Muscle of leg (tissue), 11 donors: Measurements from ENCODE around the gene EXOC6B. TPM values are rescaled to one million over a fixed set of nuclear protein-coding genes. Genes with fewer than 3 reads are reported as not detected.
"Not testable (repeated sequence)": the region's sequence is repeated elsewhere in the genome, so short reads cannot be mapped to it uniquely, and the experiment has no call there.

Experiments used
- DNase-seq: peaks from one replicate; pipeline ENCODE4 v3.0.0; 2013
- H3K27ac ChIP-seq: one replicate; pipeline ENCODE4 v1.5.1; 2013; ENCODE audit warnings: mild to moderate bottlenecking, low read length, control low read depth
- H3K27me3 ChIP-seq: one replicate; pipeline ENCODE4 v1.6.1; 2013; ENCODE audit warnings: low read length; ENCODE audit not compliant: control insufficient read depth, insufficient read depth
- H3K36me3 ChIP-seq: one replicate; pipeline ENCODE4 v1.6.1; 2013; ENCODE audit warnings: low read length; ENCODE audit not compliant: control insufficient read depth, insufficient read depth
- H3K4me1 ChIP-seq: one replicate; pipeline ENCODE4 v1.6.1; 2013; ENCODE audit warnings: low read length; ENCODE audit not compliant: control insufficient read depth, insufficient read depth
- H3K4me3 ChIP-seq: one replicate; pipeline ENCODE4 v1.5.1; 2013; ENCODE audit warnings: low read length, control low read depth
- H3K9me3 ChIP-seq: replicated peaks from 2 replicates; pipeline ENCODE4 v1.6.1; 2013; ENCODE audit warnings: low read depth, low read length; ENCODE audit not compliant: control insufficient read depth
- WGBS: methylation state at CpG from one replicate; pipeline ENCODE4 v1.1.5; 2013; ENCODE audit warnings: missing lambda C conversion rate; ENCODE audit not compliant: insufficient coverage; 5-methylcytosine and 5-hydroxymethylcytosine counted together
- polyA plus RNA-seq, 8 donors: library from polyadenylated mRNA; unstranded; fragments of 120-200 nt; gene quantifications; one replicate each; pipeline versions ENCODE4 v1.2.1 to v1.2.3, GENCODE V29; 2013; ENCODE audit warnings: inconsistent platforms in 1 of 8, low replicate concordance in 1 of 8; ENCODE audit not compliant: insufficient read length in 8 of 8, insufficient read depth in 1 of 8
- total RNA-seq: library from RNA; stranded (reverse); fragments of 120-200 nt; gene quantifications from one replicate; pipeline ENCODE4 v1.2.4, GENCODE V29; 2013

Gene EXOC6B
- total and polyA plus RNA-seq, 9 donors, result 8.5 to 17.1 (median 10.8) TPM

DNA sequence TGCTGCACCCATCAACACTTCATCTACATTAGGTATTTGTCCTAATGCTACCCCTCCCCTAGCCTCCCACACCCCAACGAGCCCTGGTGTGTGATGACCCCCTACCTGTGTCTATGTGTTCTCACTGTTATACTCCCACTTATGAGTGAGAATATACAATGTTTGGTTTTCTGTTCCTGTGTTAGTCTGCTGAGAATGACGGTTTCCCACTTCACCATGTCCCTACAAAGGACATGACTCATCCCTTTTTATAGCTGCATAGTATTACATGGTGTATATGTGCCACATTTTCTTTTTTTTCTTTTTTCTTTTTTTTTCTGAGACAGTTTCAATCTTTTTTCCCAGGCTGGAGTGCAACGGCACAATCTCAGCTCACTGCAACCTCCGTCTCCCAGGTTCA is 394.1 kb downstream of the EXOC6B start:
- Histone ChIP-seq H3K27ac (no peak overlapping the region), H3K36me3 (no peaks in the 10 kb centered on the region), H3K4me3 (no peak overlapping the region), H3K27me3 (no peaks in the 10 kb centered on the region), H3K9me3 (peaks cover 3% of the 10 kb centered on the region), H3K4me1 (no peaks in the 10 kb centered on the region)
- WGBS, result 100% methylated on average over 1 of the region's 4 CpGs
- no peak for DNase-seq

DNA sequence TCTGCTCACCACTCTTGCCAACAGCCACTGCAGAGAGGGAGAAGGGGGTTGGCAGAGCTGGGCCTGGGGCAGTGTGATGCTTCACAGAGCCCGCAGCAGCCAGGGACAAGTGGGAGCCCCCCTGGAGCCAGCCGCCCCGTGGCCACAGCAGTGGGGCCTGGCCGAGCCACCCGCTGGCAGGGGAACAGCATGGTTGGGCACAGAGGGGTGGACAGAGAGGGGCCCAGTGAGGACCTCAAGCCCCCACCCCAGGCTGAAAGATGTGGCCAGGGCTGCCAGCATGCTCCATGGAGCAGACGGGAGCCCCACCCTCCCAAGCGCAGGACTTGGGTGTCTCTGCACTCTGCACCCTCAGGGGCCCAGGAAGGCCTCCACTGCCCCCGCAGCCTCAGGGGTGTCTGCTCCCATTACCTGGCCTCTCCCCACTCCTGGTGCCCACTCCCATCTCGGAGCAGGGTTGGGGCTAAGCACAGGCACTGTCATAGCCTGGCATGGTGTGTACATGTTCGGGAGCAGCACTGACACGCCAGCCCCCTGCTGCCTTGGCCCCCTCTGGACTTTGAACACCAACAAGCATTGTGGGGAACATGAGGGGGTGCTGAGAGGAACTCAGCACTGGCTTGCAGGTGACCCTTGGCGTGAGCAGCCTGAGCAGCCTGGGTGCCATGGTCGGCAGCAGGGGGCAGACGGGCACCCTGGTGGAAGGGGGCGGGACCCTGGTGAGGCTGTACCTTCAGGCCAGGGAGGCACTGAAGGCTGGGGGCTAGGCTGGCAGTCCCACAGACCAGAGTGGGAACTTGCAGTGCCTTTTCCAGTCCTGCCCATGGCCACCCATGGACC is 398.6 kb downstream of the EXOC6B start:
- H3K27ac ChIP-seq, result no peak overlapping the region
- WGBS, result 95% methylated on average over 13 of the region's 15 CpGs
- no peak overlapping the region for H3K4me3 ChIP-seq
- no peaks in the 10 kb centered on the region for H3K27me3 ChIP-seq
- no peaks in the 10 kb centered on the region for H3K9me3 ChIP-seq
- no peaks in the 10 kb centered on the region for H3K36me3 ChIP-seq
- no peaks in the 10 kb centered on the region for H3K4me1 ChIP-seq
- no peak for DNase-seq

DNA sequence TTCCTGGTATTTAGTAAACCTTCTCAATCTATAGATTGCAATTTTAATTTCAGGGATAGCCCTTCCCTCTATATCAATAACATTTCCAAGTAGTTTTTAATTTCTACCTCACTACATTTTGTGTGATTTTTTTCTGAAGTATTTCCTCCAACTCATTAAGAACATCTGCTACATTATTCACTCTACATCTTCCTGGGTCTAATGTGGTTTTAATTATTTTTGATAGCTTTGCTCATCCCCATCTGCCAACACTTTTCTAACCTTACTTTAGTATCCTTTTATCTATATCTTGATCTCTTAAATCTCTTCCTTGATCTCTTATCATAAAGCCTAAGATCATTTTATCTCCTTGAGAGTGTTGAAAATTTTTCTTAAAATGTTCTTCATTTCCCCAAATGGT is 399.8 kb downstream of the EXOC6B start:
- H3K4me1 ChIP-seq, result no peaks in the 10 kb centered on the region
- no peaks in the 10 kb centered on the region for H3K36me3 ChIP-seq
- DNase-seq, result no peak
- H3K9me3 ChIP-seq, result no peaks in the 10 kb centered on the region
- no peaks in the 10 kb centered on the region for H3K27me3 ChIP-seq
- H3K27ac ChIP-seq, result no peak overlapping the region
- no peak overlapping the region for H3K4me3 ChIP-seq

DNA sequence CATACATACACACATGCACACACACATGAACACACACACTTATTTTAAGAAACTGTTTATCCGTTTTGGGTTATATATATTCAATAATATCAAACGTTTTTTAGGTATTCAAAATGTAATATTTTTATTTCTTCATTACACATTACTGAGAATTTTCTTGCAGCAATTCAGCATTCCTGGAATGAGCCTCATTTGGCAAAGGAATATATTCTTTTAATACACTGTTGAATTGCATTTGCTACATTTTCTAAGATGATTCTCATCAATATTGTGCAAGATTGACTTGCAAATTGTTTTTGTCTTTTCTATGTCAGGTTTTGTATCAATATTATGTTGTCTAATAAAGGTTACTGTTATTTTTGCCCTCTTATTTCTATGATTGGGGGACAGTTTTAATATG is 402.1 kb downstream of the EXOC6B start:
- peaks cover 3% of the 10 kb centered on the region for H3K9me3 ChIP-seq
- no peak overlapping the region for H3K27ac ChIP-seq
- WGBS, result no CpG with 5 or more reads among the region's 2 CpGs
- H3K36me3 ChIP-seq, result no peaks in the 10 kb centered on the region
- DNase-seq, result peak; percentile 59
- H3K27me3 ChIP-seq, result no peaks in the 10 kb centered on the region
- no peak overlapping the region for H3K4me3 ChIP-seq
- no peaks in the 10 kb centered on the region for H3K4me1 ChIP-seq

DNA sequence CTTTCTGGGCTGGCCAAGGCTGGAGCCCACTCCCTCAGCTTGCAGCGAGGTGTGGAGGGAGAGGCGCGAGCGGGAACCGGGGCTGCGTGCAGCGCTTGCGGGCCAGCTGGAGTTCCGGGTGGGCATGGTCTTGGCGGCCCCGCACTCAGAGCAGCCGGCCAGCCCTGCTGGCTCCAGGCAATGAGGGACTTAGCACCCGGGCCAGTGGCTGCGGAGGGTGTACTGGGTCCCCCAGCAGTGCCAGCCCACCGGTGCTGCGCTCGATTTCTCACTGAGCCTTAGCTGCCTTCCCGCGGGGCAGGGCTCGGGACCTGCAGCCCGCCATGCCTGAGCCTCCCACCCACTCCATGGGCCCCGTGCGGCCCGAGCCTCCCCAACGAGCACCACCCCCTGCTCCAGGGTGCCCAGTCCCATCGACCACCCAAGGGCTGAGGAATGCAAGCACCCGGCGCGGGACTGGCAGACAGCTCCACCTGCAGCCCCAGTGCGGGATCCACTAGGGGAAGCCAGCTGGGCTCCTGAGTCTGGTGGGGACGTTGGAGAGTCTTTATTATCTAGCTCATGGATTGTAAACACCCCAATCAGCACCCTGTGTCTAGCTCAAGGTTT is 404.0 kb downstream of the EXOC6B start:
- not testable (repeated sequence) for DNase-seq, H3K36me3 ChIP-seq, H3K9me3 ChIP-seq, H3K27ac ChIP-seq, H3K4me1 ChIP-seq, H3K27me3 ChIP-seq, H3K4me3 ChIP-seq
- WGBS, result 100% methylated on average over 9 of the region's 31 CpGs

DNA sequence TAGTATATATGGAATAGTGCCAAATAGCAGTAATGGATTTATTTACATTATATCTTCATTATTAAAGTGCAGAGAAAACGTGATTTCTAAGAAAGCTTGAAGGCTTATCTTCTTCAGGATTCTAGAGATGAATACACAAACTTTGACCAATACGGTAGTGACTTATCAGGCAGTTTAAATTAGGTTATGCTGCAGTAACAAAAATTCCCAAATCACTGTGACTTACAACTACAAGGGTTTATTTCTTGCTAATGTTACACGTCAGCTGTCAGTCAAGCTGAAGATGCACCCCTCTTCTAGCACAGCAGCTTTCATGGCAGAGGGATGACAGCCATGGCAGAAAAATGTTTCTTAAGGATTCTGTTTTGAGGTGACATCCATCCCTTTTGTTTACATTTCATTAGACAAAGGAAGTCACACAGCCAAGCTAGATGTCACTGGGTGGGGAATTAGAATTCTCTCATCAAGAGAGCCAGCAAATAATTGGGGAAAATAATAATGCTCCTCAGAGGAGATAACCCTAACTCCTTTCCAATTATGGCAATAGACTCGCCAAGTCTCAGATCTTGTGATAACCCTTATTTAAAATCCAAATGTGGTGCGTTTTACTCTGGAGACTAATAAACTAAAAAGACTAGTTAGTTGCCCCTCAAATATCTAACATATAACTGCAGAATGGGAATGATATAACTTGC is 409.9 kb downstream of the EXOC6B start:
- peak; percentile 57 for DNase-seq
- no peaks in the 10 kb centered on the region for H3K36me3 ChIP-seq
- no peaks in the 10 kb centered on the region for H3K4me1 ChIP-seq
- H3K4me3 ChIP-seq, result no peak overlapping the region
- no peaks in the 10 kb centered on the region for H3K27me3 ChIP-seq
- no CpG with 5 or more reads among the region's 5 CpGs for WGBS
- H3K27ac ChIP-seq, result peak overlapping the region; percentile 85
- peaks cover 3% of the 10 kb centered on the region for H3K9me3 ChIP-seq

DNA sequence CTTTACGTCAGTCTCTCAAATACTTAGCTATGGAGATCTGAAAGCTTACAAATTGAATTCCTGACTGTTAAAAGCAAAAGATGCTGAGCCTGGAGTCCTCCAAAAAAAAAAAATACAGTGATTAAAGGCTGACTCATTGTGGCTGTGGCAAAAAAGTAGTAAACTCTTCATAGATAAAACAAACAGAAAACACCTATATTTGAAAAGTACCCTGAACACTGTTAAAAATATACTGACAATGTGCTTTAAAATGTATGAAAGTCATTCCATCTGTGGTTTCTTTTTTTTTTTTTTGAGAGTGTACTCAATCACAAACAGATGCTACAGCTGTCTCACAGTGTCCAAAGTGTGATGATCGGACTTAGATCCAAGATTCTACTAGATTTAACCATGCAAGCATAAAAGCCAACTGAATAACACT is 410.6 kb downstream of the EXOC6B start:
- no CpG with 5 or more reads among the region's 2 CpGs for WGBS
- Histone ChIP-seq H3K4me3 (no peak overlapping the region), H3K27ac (peak overlapping the region; percentile 85), H3K9me3 (peaks cover under 1% of the 10 kb centered on the region), H3K36me3 (no peaks in the 10 kb centered on the region), H3K27me3 (no peaks in the 10 kb centered on the region), H3K4me1 (no peaks in the 10 kb centered on the region)
- peak; percentile 95 for DNase-seq

DNA sequence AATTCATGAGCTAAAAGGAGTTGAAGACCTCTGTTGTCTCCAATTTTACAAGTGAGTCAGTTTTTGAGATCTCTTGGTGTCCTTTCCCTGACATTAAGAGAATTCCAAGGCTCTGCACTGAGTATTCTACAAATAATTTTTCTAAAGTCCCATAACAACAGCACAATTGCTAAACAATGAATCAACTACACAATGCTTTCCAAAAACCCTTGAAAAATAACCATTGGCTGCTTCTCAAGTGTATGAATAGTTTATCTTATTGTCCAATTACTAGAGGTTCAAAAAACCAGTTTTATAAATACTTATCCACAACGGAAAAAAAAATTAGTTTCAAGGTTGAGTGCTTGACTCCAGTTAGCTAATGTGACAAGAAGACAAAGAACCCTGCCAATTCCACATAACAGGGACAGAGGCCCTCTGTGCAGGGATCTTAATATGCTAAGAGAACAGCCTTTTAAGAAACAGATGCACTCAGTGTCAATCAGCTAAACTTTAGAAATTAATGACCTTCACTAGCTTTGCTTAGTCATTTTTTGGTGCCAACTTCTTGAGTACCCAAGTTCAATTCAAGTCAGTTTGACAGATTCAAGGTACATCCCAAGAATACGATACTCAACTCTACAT is 411.6 kb downstream of the EXOC6B start:
- DNase-seq, result peak; percentile 97
- H3K27ac ChIP-seq, result peak overlapping the region; percentile 85
- no peaks in the 10 kb centered on the region for H3K36me3 ChIP-seq
- H3K4me3 ChIP-seq, result no peak overlapping the region
- H3K9me3 ChIP-seq, result no peaks in the 10 kb centered on the region
- whole genome bisulfite sequencing, result no CpG with 5 or more reads among the region's 2 CpGs
- H3K4me1 ChIP-seq, result no peaks in the 10 kb centered on the region
- H3K27me3 ChIP-seq, result no peaks in the 10 kb centered on the region

DNA sequence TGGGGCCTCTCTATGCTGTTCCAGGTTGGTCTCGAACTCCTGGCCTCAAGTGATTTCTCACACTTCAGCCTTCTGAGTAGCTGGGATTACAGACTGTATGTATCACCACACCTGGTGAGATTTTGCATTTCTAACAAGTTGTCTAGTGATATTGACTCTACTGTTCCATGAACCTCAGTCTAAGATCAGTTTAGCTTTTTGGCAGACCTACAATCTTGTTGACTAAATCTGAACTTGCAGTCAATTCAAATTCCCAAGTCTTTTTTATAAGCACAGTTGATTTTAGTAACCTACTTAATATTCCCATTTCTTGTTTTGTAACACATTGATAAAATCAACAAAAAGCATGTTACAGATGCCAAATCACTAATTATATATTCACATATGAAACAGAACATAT is 412.1 kb downstream of the EXOC6B start:
- no peaks in the 10 kb centered on the region for H3K9me3 ChIP-seq
- H3K4me1 ChIP-seq, result no peaks in the 10 kb centered on the region
- peak; percentile 83 for DNase-seq
- no peak overlapping the region for H3K4me3 ChIP-seq
- H3K27me3 ChIP-seq, result no peaks in the 10 kb centered on the region
- no peaks in the 10 kb centered on the region for H3K36me3 ChIP-seq
- no CpG with 5 or more reads among the region's 1 CpG for WGBS
- peak overlapping the region; percentile 76 for H3K27ac ChIP-seq

DNA sequence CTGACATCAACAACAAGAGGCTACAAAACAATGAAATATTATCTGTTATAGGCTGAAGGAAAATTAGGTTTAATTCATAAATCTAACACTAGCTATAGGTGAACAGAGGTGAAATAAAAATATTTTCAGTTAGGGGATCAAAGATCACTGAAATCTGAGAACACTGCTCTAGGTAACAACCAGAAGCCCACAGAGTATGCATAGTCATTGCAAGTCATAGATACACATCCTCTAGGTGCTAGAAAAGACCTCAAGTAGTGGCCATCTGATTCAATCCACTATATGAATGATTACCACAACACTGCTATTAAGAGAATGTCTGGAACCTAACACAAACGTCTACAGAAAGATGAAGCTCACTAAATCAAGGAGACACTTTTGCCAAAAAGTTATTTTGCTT is 413.6 kb downstream of the EXOC6B start:
- no peak overlapping the region for H3K27ac ChIP-seq
- no peaks in the 10 kb centered on the region for H3K9me3 ChIP-seq
- H3K36me3 ChIP-seq, result no peaks in the 10 kb centered on the region
- no CpG with 5 or more reads among the region's 1 CpG for WGBS
- no peaks in the 10 kb centered on the region for H3K4me1 ChIP-seq
- DNase-seq, result no peak
- H3K27me3 ChIP-seq, result no peaks in the 10 kb centered on the region
- H3K4me3 ChIP-seq, result no peak overlapping the region
